Measurements from ENCODE around the gene CGB3.
"Not testable (repeated sequence)": the region's sequence is repeated elsewhere in the genome, so short reads cannot be mapped to it uniquely, and the experiment has no call there.

Gene CGB3

DNA sequence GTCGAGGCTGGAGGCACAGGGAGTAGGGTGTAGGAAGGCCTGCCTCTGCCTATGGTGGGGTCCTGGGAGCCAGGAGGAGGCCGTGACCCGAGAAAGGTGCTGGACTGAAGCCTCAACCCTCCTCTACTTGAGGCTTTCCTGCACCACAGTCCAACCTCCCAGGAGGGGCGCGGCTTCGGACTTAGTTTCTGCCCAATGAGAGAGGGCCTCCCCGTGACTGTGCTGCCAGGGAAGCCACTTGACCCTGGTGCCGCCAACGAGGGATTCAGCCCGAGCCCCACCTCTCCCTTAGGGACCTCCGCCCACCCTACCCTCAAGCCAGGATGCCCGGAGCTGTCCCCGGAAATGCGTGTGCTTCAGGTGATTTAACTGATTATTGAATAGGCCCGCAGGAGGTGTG lies at the start of gene CGB3:
TSS of gene CGB3 (minus strand) at position 101 of the 400 bp plus-strand sequence. CDS start 362 bp downstream, outside the sequence.
- not testable (repeated sequence) for H3K27ac Mint-ChIP-seq; ATAC-seq (replicated peaks); H3K4me3 Mint-ChIP-seq; H3K9me3 Mint-ChIP-seq; H3K36me3 Mint-ChIP-seq; DNase-seq
- H3K4me1 Mint-ChIP-seq, result peaks cover 13 to 21% of the 10 kb centered on the region in 2 donors
- peaks cover 2 to 19% of the 10 kb centered on the region in 2 donors for H3K27me3 Mint-ChIP-seq

DNA sequence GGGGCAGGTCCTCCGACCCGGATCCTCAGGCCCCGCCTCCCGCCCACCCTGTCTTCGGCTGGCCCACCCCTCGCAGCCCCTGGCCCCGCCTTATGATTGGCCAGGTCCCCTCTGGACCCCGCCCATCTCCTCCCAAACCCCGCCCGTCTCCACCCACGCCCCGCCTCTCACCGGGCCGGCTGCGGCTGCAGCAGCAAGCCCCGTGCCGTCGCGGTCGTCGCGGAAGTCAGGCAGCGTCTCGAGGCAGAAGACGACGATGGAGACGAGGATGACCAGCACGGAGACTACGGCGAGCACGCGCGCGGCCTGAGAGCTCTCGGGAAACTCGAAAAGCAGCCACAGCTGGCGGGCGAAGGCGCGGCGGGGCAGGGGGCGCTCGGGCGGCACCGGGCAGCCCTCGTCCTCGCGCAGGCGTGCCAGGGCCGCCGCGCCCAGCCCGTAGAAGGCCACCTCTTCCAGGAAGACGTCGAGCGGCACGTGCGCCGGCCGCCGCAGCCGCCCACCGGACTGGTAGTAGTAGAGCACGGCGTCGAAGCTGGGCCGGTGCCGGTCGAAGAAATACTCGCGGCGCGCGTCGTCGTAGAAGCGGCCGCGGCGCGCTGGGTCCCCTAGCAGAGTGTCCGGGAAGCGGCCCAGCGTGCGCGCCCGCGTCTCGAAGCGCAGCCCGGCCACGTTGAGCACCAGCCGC lies 47.9 kb upstream of the CGB3 start:
- H3K9me3 Mint-ChIP-seq, result peaks cover 8 to 10% of the 10 kb centered on the region in 2 donors
- DNase-seq (no peak), ATAC-seq (replicated peaks) (no peak)
- peaks cover 4 to 15% of the 10 kb centered on the region in 2 donors for H3K36me3 Mint-ChIP-seq
- H3K4me3 Mint-ChIP-seq, result peak overlapping the region in 1 of 2 donors; percentile 31
- H3K27me3 Mint-ChIP-seq, result peaks cover 61 to 84% of the 10 kb centered on the region in 2 donors
- H3K4me1 Mint-ChIP-seq, result peaks cover 9 to 16% of the 10 kb centered on the region in 2 donors
- H3K27ac Mint-ChIP-seq, result no peak overlapping the region

- Mint-ChIP-seq H3K4me3 (no peak overlapping the region), H3K9me3 (peaks cover 8 to 10% of the 10 kb centered on the region in 2 donors), H3K36me3 (peaks cover 4 to 15% of the 10 kb centered on the region in 2 donors), H3K27me3 (peaks cover 65 to 88% of the 10 kb centered on the region in 2 donors), H3K27ac (no peak overlapping the region), H3K4me1 (peaks cover 12 to 19% of the 10 kb centered on the region in 2 donors)
- DNase-seq (no peak), ATAC-seq (replicated peaks) (no peak)
These were observed 46.3 kb upstream of the CGB3 start for GRCh38 chr19:49070416-49070815.

DNA sequence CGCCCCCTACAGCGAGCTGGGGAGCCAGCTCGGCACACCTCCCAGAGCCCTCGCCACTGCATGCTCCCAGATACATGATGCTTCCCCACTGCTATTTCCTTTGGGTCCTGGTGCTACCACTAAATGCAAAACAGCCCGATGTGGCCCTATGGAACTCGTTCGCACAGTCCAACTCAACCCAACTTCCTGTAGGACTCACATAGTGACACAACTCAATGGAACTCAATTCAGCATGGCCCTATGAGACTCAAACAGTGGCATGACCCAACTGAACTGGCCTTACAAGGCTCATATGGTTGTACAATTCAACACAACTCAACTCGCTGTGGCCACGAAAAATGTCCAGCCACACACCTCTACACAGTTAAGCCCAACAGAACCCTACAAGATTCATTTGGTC lies 44.9 kb upstream of the CGB3 start:
- peaks cover 11 to 20% of the 10 kb centered on the region in 2 donors for H3K4me1 Mint-ChIP-seq
- peaks cover 64 to 84% of the 10 kb centered on the region in 2 donors for H3K27me3 Mint-ChIP-seq
- H3K36me3 Mint-ChIP-seq, result peaks cover 4 to 15% of the 10 kb centered on the region in 2 donors
- no peak overlapping the region for H3K27ac Mint-ChIP-seq
- no peak for ATAC-seq (replicated peaks)
- no peak for DNase-seq
- H3K9me3 Mint-ChIP-seq, result peaks cover 8 to 10% of the 10 kb centered on the region in 2 donors
- H3K4me3 Mint-ChIP-seq, result no peak overlapping the region

DNA sequence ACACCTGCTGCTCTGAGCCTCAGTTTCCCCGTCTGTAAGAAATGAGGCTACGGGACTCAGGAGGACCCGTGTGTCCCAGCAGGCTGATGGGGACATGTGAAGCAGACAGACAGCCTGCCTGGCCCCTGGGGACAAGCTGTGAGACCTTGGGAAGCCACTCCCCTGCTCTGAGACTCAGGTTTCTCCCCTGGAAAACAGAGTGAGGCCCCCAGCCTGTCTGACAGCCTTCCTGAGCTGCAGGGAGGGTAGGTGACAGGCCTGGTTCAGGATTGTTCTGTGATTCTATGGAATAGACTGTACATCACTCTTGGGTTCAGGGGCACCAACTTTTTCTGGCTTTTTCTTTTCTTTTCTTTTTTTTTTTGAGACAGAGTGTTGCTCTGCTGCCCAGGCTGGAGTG lies 43.4 kb upstream of the CGB3 start:
- peaks cover 7 to 10% of the 10 kb centered on the region in 2 donors for H3K9me3 Mint-ChIP-seq
- no peak overlapping the region for H3K4me3 Mint-ChIP-seq
- H3K36me3 Mint-ChIP-seq, result peaks cover 3 to 6% of the 10 kb centered on the region in 2 donors
- DNase-seq, result no peak
- H3K4me1 Mint-ChIP-seq, result peaks cover 4 to 5% of the 10 kb centered on the region in 2 donors
- ATAC-seq (replicated peaks), result no peak
- peaks cover 50 to 81% of the 10 kb centered on the region in 2 donors for H3K27me3 Mint-ChIP-seq
- no peak overlapping the region for H3K27ac Mint-ChIP-seq

DNA sequence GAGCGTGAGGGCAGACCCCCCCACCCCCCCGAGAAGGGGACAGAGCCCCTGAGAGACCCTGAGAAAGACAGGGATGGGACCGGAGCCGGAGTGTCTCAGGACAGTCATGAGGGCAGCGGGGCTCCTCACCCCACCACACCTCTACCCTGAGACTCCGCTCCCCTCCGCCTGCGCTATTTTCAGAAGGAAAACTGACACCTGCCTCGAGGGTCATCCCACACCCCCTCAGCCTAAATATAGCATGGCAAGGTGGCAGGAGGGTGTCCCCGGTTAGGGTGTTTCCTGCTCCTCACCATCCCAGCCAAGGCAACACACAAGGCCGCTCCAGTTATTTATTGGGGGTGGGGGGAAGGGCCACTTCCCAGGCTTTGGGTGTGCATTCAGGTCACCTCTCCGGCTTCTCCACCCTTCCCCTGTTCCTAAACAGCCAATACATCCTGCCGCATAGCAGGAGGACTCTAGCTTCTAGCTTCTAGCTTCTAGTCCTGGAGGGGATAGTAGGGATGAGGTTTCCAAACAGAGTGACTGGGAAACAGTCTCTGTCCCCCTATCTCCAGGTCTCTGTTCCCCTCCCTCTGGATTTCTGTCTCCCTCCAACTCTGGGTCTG lies 41.9 kb upstream of the CGB3 start:
- H3K4me3 Mint-ChIP-seq, result no peak overlapping the region
- peaks cover 56 to 78% of the 10 kb centered on the region in 2 donors for H3K27me3 Mint-ChIP-seq
- peaks cover 4 to 6% of the 10 kb centered on the region in 2 donors for H3K4me1 Mint-ChIP-seq
- H3K36me3 Mint-ChIP-seq, result peaks cover 3 to 6% of the 10 kb centered on the region in 2 donors
- no peak for ATAC-seq (replicated peaks)
- H3K27ac Mint-ChIP-seq, result no peak overlapping the region
- no peak for DNase-seq
- H3K9me3 Mint-ChIP-seq, result peaks cover 7 to 10% of the 10 kb centered on the region in 2 donors

DNA sequence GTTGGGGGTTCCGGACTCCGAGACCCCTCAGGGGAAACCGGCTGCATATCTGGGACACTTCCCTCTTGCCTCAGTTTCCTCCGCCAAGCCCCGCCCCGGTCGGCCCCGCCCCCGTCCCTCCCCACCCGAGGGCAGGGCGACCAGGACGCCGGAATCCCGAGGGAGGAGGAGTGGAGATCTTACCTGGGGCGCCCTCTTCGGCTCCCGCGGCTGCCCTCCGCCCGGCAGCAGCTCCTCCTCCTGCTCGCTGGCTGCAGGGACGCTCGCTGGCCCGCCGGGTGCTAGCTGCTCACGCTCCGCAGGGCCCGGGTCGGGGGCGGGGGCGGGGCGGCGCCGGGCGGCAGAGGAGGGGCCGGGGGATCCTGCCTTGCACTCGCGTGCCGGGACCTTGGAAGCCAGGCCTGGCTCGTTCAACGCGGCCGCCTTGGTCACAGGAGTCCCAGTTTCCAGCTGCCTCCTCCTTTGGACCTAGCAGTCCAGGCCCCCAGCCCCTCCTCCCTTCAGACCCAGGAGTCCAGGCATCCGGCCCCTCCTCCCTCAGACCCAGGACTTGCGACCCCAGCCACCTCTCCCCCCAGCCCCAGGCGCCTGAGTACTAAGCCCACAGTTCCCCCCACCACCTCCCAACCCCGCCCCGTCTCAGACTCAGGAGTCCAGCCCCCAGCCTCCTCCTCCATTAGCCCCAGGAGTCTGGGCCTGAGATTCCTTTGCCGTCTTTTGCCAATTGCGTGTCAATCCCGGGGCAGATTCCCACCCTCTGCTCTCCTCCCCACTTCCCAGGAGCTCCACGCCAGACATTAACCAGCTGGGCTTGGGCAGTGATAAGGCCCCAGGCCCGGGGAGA lies 40.9 kb upstream of the CGB3 start, which contains the start of gene NTF4:
TSS of gene NTF4 (minus strand) at position 51 of the 844 bp plus-strand sequence. CDS start 2,821 bp downstream, outside the sequence.
- H3K9me3 Mint-ChIP-seq, result peaks cover 5% of the 10 kb centered on the region in 2 donors
- DNase-seq, result no peak
- no peaks in the 10 kb centered on the region for H3K36me3 Mint-ChIP-seq
- H3K27me3 Mint-ChIP-seq, result peaks cover 55 to 78% of the 10 kb centered on the region in 2 donors
- H3K4me1 Mint-ChIP-seq, result peaks cover 4 to 6% of the 10 kb centered on the region in 2 donors
- no peak for ATAC-seq (replicated peaks)
- H3K4me3 Mint-ChIP-seq, result peak within 1 kb of the TSS in 1 of 2 donors; percentile 11
- H3K27ac Mint-ChIP-seq, result no peak within 1 kb of the TSS

- Mint-ChIP-seq H3K27ac (no peak overlapping the region), H3K9me3 (peaks cover 0 to 2% of the 10 kb centered on the region in 2 donors), H3K27me3 (peaks cover 53 to 77% of the 10 kb centered on the region in 2 donors), H3K36me3 (no peaks in the 10 kb centered on the region), H3K4me1 (peaks cover 4 to 6% of the 10 kb centered on the region in 2 donors), H3K4me3 (no peak overlapping the region)
- ATAC-seq (replicated peaks) (no peak), DNase-seq (no peak)
These were observed 40.0 kb upstream of the CGB3 start for GRCh38 chr19:49064029-49064629.

GRCh38 chr19:49061445-49061844 lies 37.3 kb upstream of the CGB3 start:
- Mint-ChIP-seq H3K36me3 (no peaks in the 10 kb centered on the region), H3K27me3 (peaks cover 59 to 84% of the 10 kb centered on the region in 2 donors), H3K4me1 (peaks cover 20 to 26% of the 10 kb centered on the region in 2 donors), H3K27ac (no peak overlapping the region), H3K9me3 (peaks cover 0 to 2% of the 10 kb centered on the region in 2 donors), H3K4me3 (no peak overlapping the region)
- DNase-seq (no peak), ATAC-seq (replicated peaks) (peak; percentile 15 to 36)

DNA sequence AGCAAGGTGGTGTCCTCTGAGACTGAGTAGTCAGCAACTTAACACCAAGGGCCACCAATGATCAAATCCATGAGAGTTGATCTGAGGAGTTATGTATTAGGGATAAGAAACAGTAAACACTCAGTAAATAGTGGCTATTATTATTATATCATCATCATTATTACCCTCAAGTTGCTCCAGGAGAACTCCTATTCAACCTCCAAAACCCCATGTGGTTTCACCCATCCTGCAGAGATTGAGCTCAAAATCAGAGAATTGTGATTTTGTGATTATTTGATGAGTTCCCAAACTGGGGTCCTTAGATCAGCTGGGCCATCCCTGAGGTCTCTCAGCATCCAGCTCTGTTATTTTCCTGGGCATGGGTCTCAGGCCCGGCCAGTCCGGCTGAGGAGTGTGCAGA lies 36.9 kb upstream of the CGB3 start:
- H3K36me3 Mint-ChIP-seq, result no peaks in the 10 kb centered on the region
- ATAC-seq (replicated peaks), result no peak
- H3K27ac Mint-ChIP-seq, result no peak overlapping the region
- no peak overlapping the region for H3K4me3 Mint-ChIP-seq
- peaks cover 0 to 2% of the 10 kb centered on the region in 2 donors for H3K9me3 Mint-ChIP-seq
- H3K4me1 Mint-ChIP-seq, result peaks cover 23 to 30% of the 10 kb centered on the region in 2 donors
- peaks cover 56 to 84% of the 10 kb centered on the region in 2 donors for H3K27me3 Mint-ChIP-seq
- DNase-seq, result no peak

- peaks cover 0 to 2% of the 10 kb centered on the region in 2 donors for H3K9me3 Mint-ChIP-seq
- no peak overlapping the region for H3K27ac Mint-ChIP-seq
- peaks cover 51 to 81% of the 10 kb centered on the region in 2 donors for H3K27me3 Mint-ChIP-seq
- H3K4me3 Mint-ChIP-seq, result no peak overlapping the region
- peaks cover 24 to 33% of the 10 kb centered on the region in 2 donors for H3K4me1 Mint-ChIP-seq
- DNase-seq (no peak), ATAC-seq (replicated peaks) (no peak)
- H3K36me3 Mint-ChIP-seq, result no peaks in the 10 kb centered on the region
These were observed 34.9 kb upstream of the CGB3 start for GRCh38 chr19:49059053-49059452.

DNA sequence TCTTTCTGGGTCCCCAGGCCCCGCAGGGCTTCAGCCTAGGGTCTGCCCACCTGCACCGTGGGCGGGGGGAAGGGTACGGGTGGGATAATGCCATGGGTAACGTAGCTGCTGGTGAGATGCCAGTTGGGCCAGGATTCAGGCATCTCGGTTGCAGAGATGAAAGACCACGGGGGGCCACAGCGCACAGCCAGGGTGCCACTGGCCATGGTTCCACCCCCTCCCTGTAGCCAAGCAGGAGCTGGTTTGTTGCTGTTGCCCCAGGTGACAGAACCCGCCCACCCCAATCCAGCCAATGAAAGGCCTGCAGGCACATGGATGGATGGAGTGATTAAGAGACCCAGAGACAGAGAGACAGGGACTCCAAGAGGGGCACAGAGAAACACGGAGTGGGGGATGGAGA lies 34.4 kb upstream of the CGB3 start:
- H3K36me3 Mint-ChIP-seq, result no peaks in the 10 kb centered on the region
- peak in 1 of 2 donors; percentile 30 for ATAC-seq (replicated peaks)
- no peak overlapping the region for H3K27ac Mint-ChIP-seq
- H3K9me3 Mint-ChIP-seq, result peaks cover 0 to 2% of the 10 kb centered on the region in 2 donors
- no peak for DNase-seq
- H3K27me3 Mint-ChIP-seq, result peaks cover 56 to 81% of the 10 kb centered on the region in 2 donors
- peaks cover 24 to 33% of the 10 kb centered on the region in 2 donors for H3K4me1 Mint-ChIP-seq
- peak overlapping the region in 1 of 2 donors; percentile 8 for H3K4me3 Mint-ChIP-seq

GRCh38 chr19:49057636-49058234 lies 33.6 kb upstream of the CGB3 start, which contains the start of gene CGB7:
TSS of gene CGB7 (minus strand) at chr19:49057749. CDS start at chr19:49055375, 2,374 bp downstream.
- peaks cover 24 to 33% of the 10 kb centered on the region in 2 donors for H3K4me1 Mint-ChIP-seq
- peaks cover 0 to 2% of the 10 kb centered on the region in 2 donors for H3K9me3 Mint-ChIP-seq
- DNase-seq (no peak), ATAC-seq (replicated peaks) (no peak)
- peak within 1 kb of the TSS; percentile 78 to 86 for H3K4me3 Mint-ChIP-seq
- no peaks in the 10 kb centered on the region for H3K36me3 Mint-ChIP-seq
- peak within 1 kb of the TSS; percentile 16 for H3K27ac Mint-ChIP-seq
- peaks cover 56 to 75% of the 10 kb centered on the region in 2 donors for H3K27me3 Mint-ChIP-seq

Measured in stimulated activated naive B cell treated with anti-CD40 and anti-IgM and Interleukin-4, amounts not matched to agents 10 μg/mL and 1 μg/mL and 100 μg/mL, for 72 hours (primary cell).